ENCODE measurements around the gene GRPEL1. TPM values are rescaled to one million over a fixed set of nuclear protein-coding genes. Genes with fewer than 3 reads are reported as not detected.

The GRPEL1 gene
- total RNA-seq, 2 experiments from 2014 or later: 27.4 to 43.7 TPM

- TF ChIP-seq EZH2phosphoT487 (IDR thresholded peaks at IDR 0.05; ENCODE audit: borderline replicate concordance, low read depth, low read length): no peak
- TF ChIP-seq CTCF (conservative IDR thresholded peaks at IDR 0.05; ENCODE audit: low read length): no peak
- DNase-seq (ENCODE audit: low spot score): no peak
- Histone ChIP-seq H3K27ac (ENCODE audit: low read depth, low read length, poor library complexity, severe bottlenecking) (no peak overlapping the region), H4K20me1 (ENCODE audit: insufficient read depth, low read length) (peaks cover 5% of the 10 kb centered on the region; the same call in 1 of the 2 replicates), H3K36me3 (ENCODE audit: insufficient read depth, low read length) (peaks cover 13% of the 10 kb centered on the region; the same call in 1 of the 2 replicates), H3K79me2 (ENCODE audit: insufficient read depth, low read depth, low read length) (peaks cover 6% of the 10 kb centered on the region; the same call in 1 of the 2 replicates), H3K4me3 (ENCODE audit: low read depth, low read length, poor library complexity, severe bottlenecking) (no peak overlapping the region), H3K9me2 (ENCODE audit: insufficient read depth, low read length) (no peaks in the 10 kb centered on the region), H3K4me2 (ENCODE audit: low read length) (no peak overlapping the region), H3K9me3 (ENCODE audit: low read length) (no peaks in the 10 kb centered on the region), H2AFZ (ENCODE audit: low read length) (no peak overlapping the region), H3K4me1 (ENCODE audit: insufficient read depth, low read length, poor library complexity, severe bottlenecking) (peaks cover 14% of the 10 kb centered on the region)
- POLR2A ChIA-PET: no interaction called here
- CTCF ChIA-PET (ENCODE audit: unreplicated experiment): no interaction called here
- BruUV-seq (replicated peaks): no TSS peak
- intact Hi-C loops (cut with micrococcal nuclease; ENCODE audit: unreplicated experiment): no loop called here
Measured at GRCh38 chr4:7050481-7051143, 17.3 kb downstream of the GRPEL1 start.

- ChIA-PET CTCF (ENCODE audit: unreplicated experiment) (no interaction called here), POLR2A (no interaction called here)
- no peaks in the 10 kb centered on the region for H3K9me3 ChIP-seq (ENCODE audit: low read length)
- no peak overlapping the region for H3K4me3 ChIP-seq (ENCODE audit: low read depth, low read length, poor library complexity, severe bottlenecking)
- intact Hi-C loops (cut with micrococcal nuclease; ENCODE audit: unreplicated experiment): no loop called here
- no peak overlapping the region for H3K27ac ChIP-seq (ENCODE audit: low read depth, low read length, poor library complexity, severe bottlenecking)
- peaks cover 23% of the 10 kb centered on the region for H3K4me1 ChIP-seq (ENCODE audit: insufficient read depth, low read length, poor library complexity, severe bottlenecking)
- H3K9me2 ChIP-seq (ENCODE audit: insufficient read depth, low read length): no peaks in the 10 kb centered on the region
- peaks cover 13% of the 10 kb centered on the region; the same call in 1 of the 2 replicates for H3K79me2 ChIP-seq (ENCODE audit: insufficient read depth, low read depth, low read length)
- no peak overlapping the region for H2AFZ ChIP-seq (ENCODE audit: low read length)
- no TSS peak for BruUV-seq (replicated peaks)
- no peak overlapping the region for H3K4me2 ChIP-seq (ENCODE audit: low read length)
- no peak for DNase-seq (ENCODE audit: low spot score)
- H4K20me1 ChIP-seq (ENCODE audit: insufficient read depth, low read length): peaks cover 13% of the 10 kb centered on the region; the same call in 1 of the 2 replicates
- H3K36me3 ChIP-seq (ENCODE audit: insufficient read depth, low read length): peaks cover 6% of the 10 kb centered on the region; the same call in 1 of the 2 replicates
- TF ChIP-seq CTCF (conservative IDR thresholded peaks at IDR 0.05; ENCODE audit: low read length): no peak
- TF ChIP-seq EZH2phosphoT487 (IDR thresholded peaks at IDR 0.05; ENCODE audit: borderline replicate concordance, low read depth, low read length): no peak
Measured at GRCh38 chr4:7049739-7050138, 18.1 kb downstream of the GRPEL1 start.

- H4K20me1 ChIP-seq (ENCODE audit: insufficient read depth, low read length): peaks cover 18% of the 10 kb centered on the region; the same call in 1 of the 2 replicates
- intact Hi-C loops (cut with micrococcal nuclease; ENCODE audit: unreplicated experiment): no loop called here
Measured at GRCh38 chr4:7049295-7049694, 18.6 kb downstream of the GRPEL1 start.

More at GRCh38 chr4:7049295-7049694, 18.6 kb downstream of the GRPEL1 start:
- no peak for DNase-seq (ENCODE audit: low spot score)
- H3K4me3 ChIP-seq (ENCODE audit: low read depth, low read length, poor library complexity, severe bottlenecking): no peak overlapping the region
- ChIA-PET POLR2A (no interaction called here), CTCF (ENCODE audit: unreplicated experiment) (no interaction called here)
- no peak for TF ChIP-seq EZH2phosphoT487 (IDR thresholded peaks at IDR 0.05; ENCODE audit: borderline replicate concordance, low read depth, low read length)
- TF ChIP-seq CTCF (conservative IDR thresholded peaks at IDR 0.05; ENCODE audit: low read length): no peak
- peaks cover 17% of the 10 kb centered on the region; the same call in 1 of the 2 replicates for H3K79me2 ChIP-seq (ENCODE audit: insufficient read depth, low read depth, low read length)
- no TSS peak for BruUV-seq (replicated peaks)
- no peak overlapping the region for H2AFZ ChIP-seq (ENCODE audit: low read length)
- peaks cover 4% of the 10 kb centered on the region; the same call in 1 of the 2 replicates for H3K36me3 ChIP-seq (ENCODE audit: insufficient read depth, low read length)
- peaks cover 27% of the 10 kb centered on the region for H3K4me1 ChIP-seq (ENCODE audit: insufficient read depth, low read length, poor library complexity, severe bottlenecking)
- no peak overlapping the region for H3K27ac ChIP-seq (ENCODE audit: low read depth, low read length, poor library complexity, severe bottlenecking)
- no peaks in the 10 kb centered on the region for H3K9me2 ChIP-seq (ENCODE audit: insufficient read depth, low read length)
- H3K4me2 ChIP-seq (ENCODE audit: low read length): no peak overlapping the region
- H3K9me3 ChIP-seq (ENCODE audit: low read length): no peaks in the 10 kb centered on the region

All from OCI-LY7 (cell line).